Stimulated activated CD8-positive, alpha-beta memory T cell treated with anti-CD3 and anti-CD28 coated beads, Interleukin-15, amount 100 ng/mL, for 24 hours (primary cell): ENCODE results near the gene MED27.

Source experiments
- DNase-seq: peaks from one replicate; pipeline ENCODE4 v3.0.0-alpha.2; 2020; ENCODE audit warnings: low read depth

MED27 gene

GRCh38 chr9:131876486-131876885, 203.2 kb downstream of the MED27 start:
- DNase-seq, result no peak

GRCh38 chr9:131875828-131876485, 203.7 kb downstream of the MED27 start:
- DNase-seq, result no peak

GRCh38 chr9:131874916-131875670, 204.6 kb downstream of the MED27 start:
- DNase-seq, result no peak

DNA sequence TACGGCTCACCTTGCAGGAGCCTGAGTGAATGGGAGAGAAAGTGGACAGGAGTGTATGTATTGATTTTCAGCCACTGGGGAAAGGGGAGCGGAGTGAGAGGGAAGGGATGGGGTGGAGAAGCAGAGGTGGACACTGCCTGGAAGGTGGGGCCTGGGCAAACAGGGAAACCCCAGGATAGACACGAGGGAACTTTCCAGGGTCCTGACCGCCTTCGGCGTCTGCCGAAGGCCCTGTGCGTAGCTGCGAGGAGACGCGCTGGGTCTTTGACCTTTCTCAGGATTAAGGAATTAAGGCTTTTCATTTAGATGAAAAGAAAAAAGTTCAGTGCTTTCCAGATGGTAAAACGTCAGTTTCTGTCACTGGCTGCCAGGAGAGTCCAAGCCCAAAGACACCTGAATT, 205.2 kb downstream of the MED27 start:
- DNase-seq, result no peak

DNA sequence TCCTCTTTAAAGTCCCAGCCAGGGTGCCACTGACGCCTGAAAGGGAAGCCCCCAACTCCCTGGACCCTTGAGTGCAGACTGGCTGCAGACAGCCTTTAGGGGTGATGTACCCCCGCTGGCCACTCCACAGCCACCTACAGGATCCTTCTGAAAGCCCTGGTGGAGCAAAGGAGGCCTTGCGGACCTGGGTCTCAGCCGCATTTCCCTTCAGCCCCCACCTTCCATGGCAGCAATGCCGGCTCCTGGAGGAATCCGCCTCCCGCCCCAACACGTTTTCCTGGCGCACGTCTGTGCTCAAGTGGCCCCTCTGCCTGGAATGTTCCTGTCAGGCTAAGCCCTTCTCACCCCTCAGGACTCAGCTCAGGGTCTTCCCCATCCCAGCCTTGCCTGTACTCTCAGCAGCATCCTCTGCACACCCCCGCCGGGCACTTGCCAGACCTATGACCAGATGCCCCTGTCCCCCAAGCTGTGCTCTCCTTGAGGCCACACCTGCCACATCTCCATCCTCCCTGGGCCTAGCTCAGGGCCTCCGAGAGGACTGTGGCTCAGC, 205.7 kb downstream of the MED27 start:
- no peak for DNase-seq

- DNase-seq, result no peak
Measured at GRCh38 chr9:131873335-131873734, 206.3 kb downstream of the MED27 start.

DNA sequence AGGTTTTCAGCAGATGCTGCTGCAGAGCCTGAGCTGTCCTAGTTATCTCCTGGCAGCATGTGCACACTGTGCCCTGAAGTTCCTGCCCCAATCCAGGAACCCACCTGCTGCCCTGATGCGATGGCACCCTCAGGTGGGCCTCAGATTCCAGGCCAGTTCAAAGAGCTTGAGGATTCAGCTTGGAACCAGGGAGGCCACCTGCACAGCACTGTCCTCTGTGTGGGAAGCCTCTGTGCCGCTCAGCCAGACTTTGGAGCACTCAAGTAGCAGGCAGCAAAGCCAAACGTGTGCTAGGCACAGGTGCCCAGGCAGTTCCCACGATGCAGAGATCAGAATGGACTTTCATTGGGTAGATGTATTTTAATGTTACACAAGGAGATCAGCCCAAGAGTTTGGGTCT, 207.0 kb downstream of the MED27 start:
- DNase-seq, result no peak

DNA sequence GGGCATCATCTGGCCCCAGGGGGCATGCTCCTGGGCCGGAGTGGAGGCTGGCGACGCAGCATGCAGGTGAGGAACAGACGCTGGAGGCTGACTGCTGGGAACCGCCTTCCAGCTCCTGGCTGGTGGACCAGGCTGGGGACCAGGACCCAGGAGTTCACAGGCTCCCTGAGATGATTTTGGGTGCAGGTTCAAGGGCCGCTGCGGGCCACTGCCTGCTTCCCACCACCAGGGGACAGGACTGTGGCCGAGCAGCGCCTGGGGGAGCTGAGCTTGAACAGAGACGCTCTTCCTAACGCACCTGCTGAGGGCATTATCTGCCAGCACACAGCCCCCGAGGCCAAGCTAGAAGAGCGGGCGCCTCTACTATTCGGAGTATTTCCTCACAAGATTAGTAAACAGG, 207.7 kb downstream of the MED27 start:
- no peak for DNase-seq

GRCh38 chr9:131870156-131870555, 209.5 kb downstream of the MED27 start:
- no peak for DNase-seq

GRCh38 chr9:131869348-131869747, 210.3 kb downstream of the MED27 start:
- no peak for DNase-seq

- DNase-seq, result no peak
Measured at GRCh38 chr9:131868766-131869165, 210.9 kb downstream of the MED27 start.

DNA sequence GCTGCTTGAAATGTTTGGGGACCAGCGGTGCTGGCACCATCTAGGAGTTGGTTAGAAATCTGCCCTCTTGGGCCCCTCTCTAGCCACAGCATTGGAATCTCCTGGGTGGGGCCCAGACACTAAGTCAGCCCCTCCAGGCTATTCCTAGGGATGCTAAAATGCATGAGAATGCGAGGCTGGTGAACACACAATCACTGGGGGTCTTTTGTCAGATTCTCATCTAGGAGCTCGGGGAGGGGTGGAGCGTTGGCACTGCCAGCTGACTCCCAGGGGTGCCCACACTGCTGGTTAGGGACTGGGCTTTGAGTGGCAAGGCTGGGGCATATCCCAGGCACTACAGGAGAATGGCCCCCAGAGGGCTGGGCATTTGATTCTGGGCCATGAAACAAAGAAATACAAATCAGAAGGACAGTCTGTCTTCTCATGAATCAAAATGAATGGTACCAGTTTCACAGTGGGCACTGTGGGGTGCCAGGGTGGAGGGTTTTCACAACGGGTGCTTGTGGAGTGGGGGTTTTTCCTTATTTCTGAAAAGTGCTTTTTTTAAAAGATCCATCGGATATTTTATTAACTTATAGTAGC, 212.0 kb downstream of the MED27 start:
- no peak for DNase-seq

DNA sequence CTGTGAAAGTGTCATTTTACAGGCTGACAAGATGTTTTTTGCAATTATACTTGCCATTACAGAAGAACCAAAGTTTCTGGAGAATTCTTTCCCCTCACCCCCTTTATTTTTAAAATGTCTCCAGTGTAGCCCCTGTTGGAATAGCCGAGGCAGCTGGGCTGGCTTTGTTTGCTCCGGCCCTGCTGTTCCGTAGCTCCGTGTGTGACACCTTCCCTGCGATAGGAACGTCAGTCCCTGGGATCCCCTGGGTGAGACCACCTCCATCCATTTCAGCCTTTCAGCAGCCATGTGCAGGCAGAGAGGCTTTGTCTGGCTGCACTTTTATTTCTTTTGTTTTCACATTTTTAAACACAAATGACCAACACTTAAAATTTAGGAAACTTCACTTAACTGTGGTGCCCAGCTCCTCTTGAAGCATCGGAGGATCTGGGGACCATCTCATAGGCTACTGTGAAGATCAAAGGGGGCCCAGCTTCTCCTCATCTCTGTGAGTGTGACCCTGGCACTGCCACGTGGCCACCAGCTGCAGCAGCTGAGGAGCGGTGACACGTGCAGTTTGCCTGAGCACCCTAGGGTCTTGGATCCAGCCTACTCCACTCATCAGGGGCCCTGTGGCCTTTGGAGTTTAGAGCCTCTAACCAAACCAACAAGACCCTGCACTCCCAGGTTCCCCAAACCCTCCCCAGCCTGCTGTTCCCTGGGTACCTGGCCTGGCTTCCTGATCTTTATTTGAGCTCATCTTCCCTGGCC, 214.0 kb downstream of the MED27 start:
- no peak for DNase-seq

GRCh38 chr9:131864531-131864930, 215.1 kb downstream of the MED27 start:
- no peak for DNase-seq

- DNase-seq, result no peak
Measured at GRCh38 chr9:131863306-131863896, 216.3 kb downstream of the MED27 start.

DNA sequence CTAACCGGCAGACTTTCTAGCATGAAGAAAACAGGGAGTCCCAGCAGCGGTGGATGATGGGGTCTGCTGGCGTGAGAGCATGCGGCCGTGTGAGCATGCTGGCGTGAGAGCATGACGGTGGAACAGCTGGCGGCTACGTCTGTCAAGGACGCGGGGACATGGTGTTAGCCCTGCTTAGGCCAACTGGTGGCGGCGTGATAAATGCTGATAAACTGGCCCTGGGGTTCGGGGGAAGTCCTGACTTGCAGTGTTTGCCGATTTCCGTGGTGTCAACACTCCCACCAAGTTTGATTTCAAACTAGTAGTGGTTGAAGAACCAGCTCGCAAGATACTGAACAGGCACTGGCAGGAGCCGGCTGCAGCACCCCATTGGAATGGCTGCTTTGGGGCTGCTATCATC, 217.4 kb downstream of the MED27 start:
- no peak for DNase-seq

DNA sequence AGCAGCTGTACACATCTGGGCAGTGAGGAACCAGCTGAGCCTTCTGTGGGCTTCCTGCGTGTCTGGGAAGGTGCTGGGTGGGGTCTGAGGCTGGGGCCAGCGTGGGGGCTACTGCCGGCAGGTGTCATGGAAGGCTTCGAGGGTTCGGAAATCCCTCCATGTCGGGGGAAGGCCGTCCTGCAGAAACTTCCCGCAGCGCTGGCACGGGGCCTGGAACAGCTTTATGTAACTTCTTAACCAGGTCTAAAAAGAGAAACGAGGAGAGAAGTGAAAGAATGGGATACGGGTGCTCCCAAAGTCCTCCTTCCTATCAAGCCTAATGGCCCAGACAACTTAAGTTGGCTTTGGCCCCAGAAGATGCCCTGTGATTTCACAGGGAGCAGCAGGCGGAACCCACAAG, 219.2 kb downstream of the MED27 start:
- no peak for DNase-seq

GRCh38 chr9:131858147-131858546, 221.5 kb downstream of the MED27 start:
- no peak for DNase-seq

GRCh38 chr9:131856105-131856504, 223.6 kb downstream of the MED27 start:
- no peak for DNase-seq

- no peak for DNase-seq
Measured at GRCh38 chr9:131854896-131855613, 224.6 kb downstream of the MED27 start.

GRCh38 chr9:131854334-131854733, 225.3 kb downstream of the MED27 start:
- no peak for DNase-seq
